ENCODE results near the gene CEP41.

- TF ChIP-seq CTCF (optimal IDR thresholded peaks at IDR 0.05 in 1 of 3, IDR thresholded peaks at IDR 0.05 in 1 of 3, conservative IDR thresholded peaks at IDR 0.05 in 1 of 3; ENCODE audit: extremely low read depth in 1 of 3, insufficient read depth in 2 of 3, low read length in 3 of 3) (no peak), EZH2 (IDR thresholded peaks at IDR 0.05; ENCODE audit: low read length) (no peak)
Observed at GRCh38 chr7:130383187-130383980, 57.4 kb downstream of the CEP41 start.
